ENCODE measurements around the gene NLRC4. TPM values are rescaled to one million over a fixed set of nuclear protein-coding genes. Genes with fewer than 3 reads are reported as not detected.
"Not testable (repeated sequence)": the region's sequence is repeated elsewhere in the genome, so short reads cannot be mapped to it uniquely, and the experiment has no call there.

NLRC4 gene
- total RNA-seq, 2 experiments from 2014 or later, result 0.07 TPM; not detected in 1

DNA sequence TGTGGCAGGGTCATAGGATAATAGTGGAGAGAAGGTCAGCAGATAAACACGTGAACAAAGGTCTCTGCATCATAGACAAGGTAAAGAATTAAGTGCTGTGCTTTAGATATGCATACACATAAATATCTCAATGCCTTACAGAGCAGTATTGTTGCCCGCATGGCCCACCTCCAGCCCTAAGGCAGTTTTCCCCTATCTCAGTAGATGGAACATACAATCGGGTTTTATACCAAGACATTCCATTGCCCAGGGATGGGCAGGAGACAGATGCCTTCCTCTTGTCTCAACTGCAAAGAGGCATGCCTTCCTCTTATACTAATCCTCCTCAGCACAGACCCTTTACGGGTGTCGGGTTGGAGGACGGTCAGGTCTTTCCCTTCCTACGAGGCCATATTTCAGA is 11.1 kb upstream of the NLRC4 start:
- H3K36me3 Mint-ChIP-seq; H3K9me3 Mint-ChIP-seq (ENCODE audit: low read depth); CTCF ChIA-PET; ATAC-seq; H3K27ac Mint-ChIP-seq; H3K27me3 Mint-ChIP-seq; DNase-seq; H3K4me3 Mint-ChIP-seq: not testable (repeated sequence)
- peaks cover 19% of the 10 kb centered on the region for H3K4me1 Mint-ChIP-seq

- no peak for DNase-seq
- peaks cover 15% of the 10 kb centered on the region for H3K4me1 Mint-ChIP-seq
- no peak for ATAC-seq
- peaks cover 6% of the 10 kb centered on the region for H3K27me3 Mint-ChIP-seq
- no peaks in the 10 kb centered on the region for H3K9me3 Mint-ChIP-seq (ENCODE audit: low read depth)
- H3K27ac Mint-ChIP-seq, result no peak overlapping the region
- CTCF ChIA-PET, result interaction anchor here (1.5 kb wide), 1 partner anchor 18 kb away, joined by 3 read pairs; no protein-coding TSS in a partner anchor
- H3K4me3 Mint-ChIP-seq, result no peak overlapping the region
- no peaks in the 10 kb centered on the region for H3K36me3 Mint-ChIP-seq
Measured at GRCh38 chr2:32274289-32274688, 9.6 kb upstream of the NLRC4 start.

DNA sequence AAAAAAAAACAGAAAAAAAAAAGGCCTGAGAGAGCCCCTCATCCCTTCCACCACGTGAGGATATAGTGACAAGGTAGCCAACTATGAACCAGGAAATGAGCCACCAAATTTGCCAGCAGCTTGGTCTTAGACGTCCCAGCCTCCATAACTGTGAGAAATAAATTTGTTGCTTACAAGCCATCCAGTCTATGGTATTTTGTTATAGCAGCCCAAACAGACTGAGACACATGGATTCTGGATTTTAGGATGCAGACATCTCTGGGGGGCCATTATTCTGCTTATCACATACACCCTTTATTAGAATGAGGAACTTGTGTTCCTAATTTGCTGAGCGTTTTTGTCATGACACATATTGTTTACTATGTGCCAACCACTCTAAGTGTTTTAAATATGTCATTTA is 7.6 kb upstream of the NLRC4 start:
- ATAC-seq (no peak), DNase-seq (no peak)
- Mint-ChIP-seq H3K27me3 (peaks cover 6% of the 10 kb centered on the region), H3K27ac (no peak overlapping the region), H3K4me1 (peaks cover 5% of the 10 kb centered on the region), H3K9me3 (ENCODE audit: low read depth) (no peaks in the 10 kb centered on the region), H3K36me3 (no peaks in the 10 kb centered on the region), H3K4me3 (no peak overlapping the region)
- CTCF ChIA-PET, result no interaction called here

DNA sequence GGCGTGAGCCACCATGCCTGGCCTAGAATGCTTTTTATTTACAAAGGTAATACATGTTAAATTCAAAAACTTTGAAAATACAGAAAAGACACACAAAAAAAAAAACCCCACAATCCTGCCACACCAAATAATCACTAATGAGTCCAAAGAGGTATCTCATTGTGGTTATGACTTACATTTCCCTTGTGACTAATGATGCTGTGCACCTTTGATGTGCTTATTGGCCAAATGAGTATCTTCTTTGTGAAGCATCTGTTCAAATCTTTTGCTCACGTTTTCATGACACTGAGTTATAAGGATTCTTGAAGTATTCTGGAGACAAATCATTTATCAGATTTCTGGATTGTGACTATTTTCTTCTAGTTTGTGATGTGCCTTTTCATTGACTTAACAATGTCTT is 6.4 kb upstream of the NLRC4 start:
- no peaks in the 10 kb centered on the region for H3K36me3 Mint-ChIP-seq
- H3K27me3 Mint-ChIP-seq, result peaks cover 6% of the 10 kb centered on the region
- CTCF ChIA-PET, result no interaction called here
- ATAC-seq (no peak), DNase-seq (no peak)
- no peaks in the 10 kb centered on the region for H3K4me1 Mint-ChIP-seq
- no peak overlapping the region for H3K4me3 Mint-ChIP-seq
- H3K9me3 Mint-ChIP-seq (ENCODE audit: low read depth), result no peaks in the 10 kb centered on the region
- H3K27ac Mint-ChIP-seq, result no peak overlapping the region

DNA sequence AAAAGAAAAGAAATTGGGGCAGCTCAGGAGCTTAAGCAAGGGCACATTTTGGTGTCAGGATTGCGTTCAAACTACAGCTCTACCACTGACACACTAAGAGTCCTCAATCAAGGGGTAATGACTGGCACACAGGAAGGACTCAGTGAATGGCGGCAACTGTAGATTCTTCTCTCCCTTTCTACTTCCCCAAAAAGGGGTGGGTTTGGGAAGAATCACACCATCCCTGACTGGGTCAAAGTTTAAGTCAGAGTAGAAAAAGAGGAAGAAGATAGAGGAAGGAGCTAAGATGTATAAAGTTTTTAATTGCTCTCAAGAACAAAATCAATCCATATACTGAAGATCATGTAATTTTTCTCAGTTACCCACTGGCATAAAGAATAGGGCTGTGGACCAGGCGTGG is 2.6 kb downstream of the NLRC4 start:
- no peaks in the 10 kb centered on the region for H3K36me3 Mint-ChIP-seq
- peaks cover 7% of the 10 kb centered on the region for H3K4me1 Mint-ChIP-seq
- no peak overlapping the region for H3K27ac Mint-ChIP-seq
- H3K27me3 Mint-ChIP-seq, result no peaks in the 10 kb centered on the region
- H3K9me3 Mint-ChIP-seq (ENCODE audit: low read depth), result no peaks in the 10 kb centered on the region
- H3K4me3 Mint-ChIP-seq, result no peak overlapping the region
- ATAC-seq, result no peak
- CTCF ChIA-PET, result interaction anchor here (1.3 kb wide), 1 partner anchor 87 kb away, joined by 3 read pairs; no protein-coding TSS in a partner anchor
- DNase-seq, result no peak

DNA sequence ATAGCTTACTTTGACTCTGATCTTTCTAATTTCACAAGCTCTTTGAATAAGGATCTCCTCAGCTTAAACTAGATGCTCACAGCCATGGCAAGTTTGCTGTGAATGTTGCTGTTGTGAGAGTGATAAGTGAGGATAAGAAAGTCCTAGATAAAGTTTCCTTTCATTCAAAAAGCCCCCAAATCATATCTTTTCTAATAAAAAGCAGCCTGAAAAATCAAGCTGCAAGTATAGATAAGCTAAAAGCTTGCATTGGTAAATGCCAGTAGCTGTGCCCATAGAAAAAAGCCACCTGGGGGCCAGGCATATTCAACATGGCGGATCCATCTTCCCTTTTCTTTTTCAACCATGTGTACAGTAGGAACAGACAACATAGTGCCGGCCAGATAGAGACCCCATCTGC is 4.3 kb downstream of the NLRC4 start:
- no peak overlapping the region for H3K4me3 Mint-ChIP-seq

DNA sequence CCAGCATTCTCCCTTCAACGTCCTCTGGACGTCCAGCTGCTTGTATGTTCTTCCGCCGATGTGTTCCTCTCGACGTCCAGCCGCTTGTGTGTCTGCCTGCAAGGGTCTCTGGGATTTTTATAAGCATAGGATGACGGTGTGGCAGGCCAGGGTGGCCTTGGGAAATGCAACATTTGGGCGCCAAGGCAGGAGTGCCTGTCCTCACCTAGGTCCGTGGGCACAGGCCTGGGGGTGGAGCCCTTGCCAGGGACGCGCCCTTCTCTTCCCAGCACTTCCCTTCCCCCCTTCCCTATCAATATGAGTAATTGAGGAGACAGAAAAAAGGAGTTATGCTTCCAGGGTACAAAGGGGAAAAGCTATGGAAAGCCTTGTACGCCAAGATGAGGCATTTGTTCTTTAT is 6.4 kb downstream of the NLRC4 start:
- DNase-seq (no peak), ATAC-seq (no peak)
- Mint-ChIP-seq H3K36me3 (no peaks in the 10 kb centered on the region), H3K27me3 (no peaks in the 10 kb centered on the region), H3K4me3 (no peak overlapping the region), H3K9me3 (ENCODE audit: low read depth) (no peaks in the 10 kb centered on the region), H3K4me1 (peaks cover 3% of the 10 kb centered on the region), H3K27ac (no peak overlapping the region)
- CTCF ChIA-PET, result no interaction called here

More for the DNA sequence above, 4.3 kb downstream of the NLRC4 start:
- Mint-ChIP-seq H3K9me3 (ENCODE audit: low read depth) (no peaks in the 10 kb centered on the region), H3K36me3 (no peaks in the 10 kb centered on the region), H3K4me1 (peaks cover 7% of the 10 kb centered on the region), H3K27ac (no peak overlapping the region), H3K27me3 (no peaks in the 10 kb centered on the region)
- DNase-seq (no peak), ATAC-seq (no peak)
- CTCF ChIA-PET, result no interaction called here

DNA sequence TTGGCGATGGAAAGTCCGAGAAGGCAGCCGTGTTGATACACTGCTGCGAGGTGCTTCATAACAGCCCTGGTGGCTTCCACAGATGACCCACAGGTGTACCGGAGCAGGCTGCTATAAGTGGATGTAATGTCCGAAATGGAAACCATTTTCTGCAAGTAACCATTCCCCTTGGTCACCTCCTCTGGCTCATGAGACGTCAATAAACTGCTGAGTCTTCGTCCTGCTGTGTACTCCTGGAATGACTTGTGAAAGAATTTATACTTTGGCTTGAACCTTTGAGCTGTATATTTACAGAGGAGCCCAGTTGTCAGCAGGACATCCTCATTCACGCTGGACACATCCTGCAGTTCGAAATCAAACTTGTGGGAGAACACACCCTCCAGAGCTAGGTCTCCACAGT is 14.4 kb downstream of the NLRC4 start:
- ATAC-seq, result no peak
- H3K27me3 Mint-ChIP-seq, result no peaks in the 10 kb centered on the region
- no peak for DNase-seq
- no peaks in the 10 kb centered on the region for H3K4me1 Mint-ChIP-seq
- no peaks in the 10 kb centered on the region for H3K36me3 Mint-ChIP-seq
- H3K9me3 Mint-ChIP-seq (ENCODE audit: low read depth), result no peaks in the 10 kb centered on the region
- H3K4me3 Mint-ChIP-seq, result no peak overlapping the region
- no peak overlapping the region for H3K27ac Mint-ChIP-seq
- CTCF ChIA-PET, result interaction anchor here (1.2 kb wide), 1 partner anchor 75 kb away, joined by 3 read pairs; no protein-coding TSS in a partner anchor

- no peak overlapping the region for H3K4me3 Mint-ChIP-seq
- H3K36me3 Mint-ChIP-seq, result no peaks in the 10 kb centered on the region
- CTCF ChIA-PET, result interaction anchor here (1.2 kb wide), 1 partner anchor 75 kb away, joined by 3 read pairs; no protein-coding TSS in a partner anchor
- no peaks in the 10 kb centered on the region for H3K4me1 Mint-ChIP-seq
- no peak for ATAC-seq
- no peak for DNase-seq
- H3K9me3 Mint-ChIP-seq (ENCODE audit: low read depth), result no peaks in the 10 kb centered on the region
- no peaks in the 10 kb centered on the region for H3K27me3 Mint-ChIP-seq
- no peak overlapping the region for H3K27ac Mint-ChIP-seq
Measured at GRCh38 chr2:32249731-32250236, 14.9 kb downstream of the NLRC4 start.

DNA sequence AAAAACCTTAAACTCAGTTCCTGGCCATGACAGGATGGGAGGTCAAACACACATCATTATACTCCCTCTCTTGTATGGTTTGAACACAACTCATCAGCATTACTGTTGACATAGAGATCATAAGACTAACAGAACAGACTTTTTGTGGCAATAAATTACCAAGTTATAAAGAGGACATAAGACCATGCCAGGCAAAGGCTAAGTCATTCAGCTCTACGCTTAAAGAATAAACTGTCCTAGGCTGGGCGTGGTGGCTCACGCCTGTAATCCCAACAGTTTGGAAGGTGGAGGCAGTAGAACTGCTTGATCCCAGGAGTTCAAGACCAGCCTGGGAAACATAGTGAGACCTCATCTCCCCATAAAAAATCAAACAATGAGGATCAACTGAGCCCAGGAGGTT is 16.4 kb downstream of the NLRC4 start:
- no peaks in the 10 kb centered on the region for H3K4me1 Mint-ChIP-seq
- DNase-seq, result no peak
- CTCF ChIA-PET, result no interaction called here
- H3K27ac Mint-ChIP-seq, result no peak overlapping the region
- ATAC-seq, result no peak
- no peaks in the 10 kb centered on the region for H3K27me3 Mint-ChIP-seq
- no peak overlapping the region for H3K4me3 Mint-ChIP-seq
- H3K9me3 Mint-ChIP-seq (ENCODE audit: low read depth), result no peaks in the 10 kb centered on the region
- H3K36me3 Mint-ChIP-seq, result no peaks in the 10 kb centered on the region

DNA sequence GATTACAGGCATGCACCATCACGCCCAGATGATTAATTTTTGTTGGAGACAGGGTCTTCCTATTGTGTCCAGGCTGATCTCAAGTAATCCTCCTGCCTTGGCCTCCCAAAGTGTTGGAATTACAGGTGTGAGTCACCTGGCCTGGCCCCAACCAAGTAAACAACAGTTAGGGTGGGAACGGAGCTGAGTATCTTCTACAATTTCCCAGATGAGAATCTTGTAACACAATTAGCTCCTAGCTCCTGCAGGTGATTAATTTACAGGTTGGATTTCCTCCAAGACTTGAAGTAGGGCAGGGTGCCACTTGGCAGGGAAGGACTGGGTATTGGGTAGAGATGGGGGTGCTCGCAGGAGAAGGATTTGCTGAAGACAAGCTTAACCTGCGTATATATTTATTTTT is 17.8 kb downstream of the NLRC4 start:
- Mint-ChIP-seq H3K27ac (no peak overlapping the region), H3K27me3 (no peaks in the 10 kb centered on the region), H3K36me3 (no peaks in the 10 kb centered on the region), H3K9me3 (ENCODE audit: low read depth) (no peaks in the 10 kb centered on the region), H3K4me3 (no peak overlapping the region), H3K4me1 (no peaks in the 10 kb centered on the region)
- DNase-seq (no peak), ATAC-seq (no peak)
- CTCF ChIA-PET, result no interaction called here

- H3K9me3 Mint-ChIP-seq (ENCODE audit: low read depth), result no peaks in the 10 kb centered on the region
- ATAC-seq, result no peak
- no peak overlapping the region for H3K27ac Mint-ChIP-seq
- no peak overlapping the region for H3K4me3 Mint-ChIP-seq
- no peak for DNase-seq
- CTCF ChIA-PET, result no interaction called here
- H3K36me3 Mint-ChIP-seq, result no peaks in the 10 kb centered on the region
- no peaks in the 10 kb centered on the region for H3K27me3 Mint-ChIP-seq
- no peaks in the 10 kb centered on the region for H3K4me1 Mint-ChIP-seq
Measured at GRCh38 chr2:32242331-32242730, 22.4 kb downstream of the NLRC4 start.

DNA sequence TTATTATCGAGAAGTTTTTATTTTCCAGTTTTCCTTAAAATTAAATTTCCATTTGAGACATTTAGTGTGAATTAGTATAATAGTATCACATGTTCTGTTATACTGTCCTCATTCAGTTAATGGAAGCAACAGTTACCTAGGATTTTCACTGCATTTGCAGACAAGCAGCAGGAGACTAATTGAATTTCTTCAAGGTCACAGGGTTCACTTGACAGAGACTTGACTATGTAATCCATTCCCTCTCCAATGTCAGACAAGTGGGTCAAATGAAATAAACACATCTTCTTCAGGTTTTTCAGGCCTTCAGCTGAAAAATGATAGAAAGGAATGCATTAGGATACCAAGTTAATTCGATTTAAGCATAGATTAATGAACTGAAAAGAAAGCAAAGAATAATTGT is 26.7 kb downstream of the NLRC4 start:
- no peaks in the 10 kb centered on the region for H3K9me3 Mint-ChIP-seq (ENCODE audit: low read depth)
- no peaks in the 10 kb centered on the region for H3K4me1 Mint-ChIP-seq
- H3K4me3 Mint-ChIP-seq, result no peak overlapping the region
- CTCF ChIA-PET, result no interaction called here
- no peaks in the 10 kb centered on the region for H3K27me3 Mint-ChIP-seq
- no peak for ATAC-seq
- H3K27ac Mint-ChIP-seq, result no peak overlapping the region
- H3K36me3 Mint-ChIP-seq, result peaks cover 3% of the 10 kb centered on the region
- no peak for DNase-seq

DNA sequence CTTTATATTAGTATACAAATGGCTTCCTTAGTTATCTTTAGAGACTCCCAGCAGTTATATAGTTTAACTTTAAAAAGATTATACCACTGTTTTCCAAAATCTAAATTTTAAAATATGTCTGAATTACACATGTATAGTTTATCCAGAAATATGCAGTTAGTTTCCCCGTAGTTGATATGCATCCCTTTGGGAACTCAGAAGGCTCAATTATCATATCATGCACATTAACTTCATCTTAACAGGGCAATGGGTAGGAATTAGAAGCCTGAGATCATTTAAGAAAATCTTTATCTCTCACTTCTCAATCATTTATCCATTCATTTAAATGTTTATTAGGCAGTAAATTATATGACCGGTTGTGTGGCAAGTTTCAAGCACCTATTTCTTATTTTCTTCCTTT is 27.2 kb downstream of the NLRC4 start:
- Mint-ChIP-seq H3K36me3 (peaks cover 3% of the 10 kb centered on the region), H3K4me1 (no peaks in the 10 kb centered on the region), H3K9me3 (ENCODE audit: low read depth) (no peaks in the 10 kb centered on the region), H3K27me3 (no peaks in the 10 kb centered on the region), H3K27ac (no peak overlapping the region), H3K4me3 (no peak overlapping the region)
- no peak for ATAC-seq
- DNase-seq, result no peak
- CTCF ChIA-PET, result no interaction called here

DNA sequence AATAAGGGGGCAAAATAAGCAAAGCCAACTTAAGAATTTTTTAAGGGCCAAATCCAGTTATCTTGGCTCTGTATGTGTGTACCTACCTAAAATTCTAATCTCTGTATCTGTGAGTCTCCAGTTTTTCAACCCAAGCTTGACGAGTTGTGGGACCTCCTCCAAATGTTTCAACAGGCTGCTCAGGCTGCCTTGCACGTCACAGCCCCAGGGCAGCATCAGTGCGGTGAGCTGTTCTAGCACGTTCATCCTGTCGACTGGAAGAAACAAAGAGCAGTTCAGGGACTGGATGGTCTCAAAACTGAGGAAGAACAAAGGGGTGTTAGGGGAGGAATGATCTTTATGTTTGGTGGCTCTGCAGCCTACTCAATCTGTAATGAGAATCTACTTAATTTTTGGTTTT is 29.4 kb downstream of the NLRC4 start:
- H3K9me3 Mint-ChIP-seq (ENCODE audit: low read depth), result no peaks in the 10 kb centered on the region
- H3K27ac Mint-ChIP-seq, result no peak overlapping the region
- no peak overlapping the region for H3K4me3 Mint-ChIP-seq
- peaks cover 4% of the 10 kb centered on the region for H3K36me3 Mint-ChIP-seq
- no peaks in the 10 kb centered on the region for H3K4me1 Mint-ChIP-seq
- ATAC-seq, result no peak
- CTCF ChIA-PET, result no interaction called here
- no peak for DNase-seq
- H3K27me3 Mint-ChIP-seq, result no peaks in the 10 kb centered on the region
